ENCODE data around the gene PRKN. TPM values are rescaled to one million over a fixed set of nuclear protein-coding genes. Genes with fewer than 3 reads are reported as not detected.

PRKN gene
- total RNA-seq, 2 donors from 2014 or later, result 6.7 to 8.2 TPM

DNA sequence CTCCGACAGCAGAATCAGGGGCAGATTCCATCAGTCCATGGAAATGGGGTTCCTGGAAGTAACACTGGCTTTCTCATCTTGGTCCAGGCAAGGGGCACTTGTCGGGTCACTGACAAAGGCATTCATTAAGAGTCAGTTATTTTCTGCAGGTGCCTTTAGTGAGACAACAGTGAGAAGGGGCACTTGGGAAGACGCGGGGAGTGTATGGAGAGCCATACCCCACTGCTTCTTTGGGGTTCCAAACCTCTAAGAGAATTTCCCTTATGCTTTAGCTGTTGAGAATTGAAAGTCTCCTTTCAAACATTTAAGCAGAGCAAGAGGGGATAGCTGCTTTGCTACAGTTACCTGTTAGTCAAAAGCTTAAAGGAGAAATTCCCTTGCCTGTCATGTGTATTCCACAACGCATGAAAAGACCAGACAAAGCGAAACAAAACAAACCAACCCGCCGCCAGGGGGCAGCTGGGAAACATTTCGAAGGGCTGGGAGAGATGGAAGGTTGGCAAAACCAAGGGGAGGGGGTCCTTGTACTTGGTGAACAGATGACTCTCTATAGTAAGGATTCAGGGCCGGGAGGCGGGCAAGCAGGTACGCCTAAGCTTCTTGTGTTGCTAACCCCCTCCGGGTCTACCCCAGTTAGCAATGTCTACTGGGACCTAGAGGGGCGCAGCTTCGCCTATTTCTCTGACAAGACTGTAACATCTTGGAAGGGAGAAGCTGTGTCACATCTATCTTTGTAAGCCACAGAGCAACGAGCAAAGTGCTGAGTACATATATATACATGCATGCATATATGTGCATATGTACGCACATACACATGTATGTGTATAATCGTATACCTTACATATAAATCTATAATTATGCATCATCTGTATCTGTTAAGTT lies 978.8 kb downstream of the PRKN start:
- no peak overlapping the region for H3K27ac ChIP-seq
- WGBS, 2 donors, result 61 to 71% methylated on average over 18 of the region's 18 CpGs
- no peaks in the 10 kb centered on the region for H3K36me3 ChIP-seq (replicated peaks in 1 of 2; ENCODE audit: insufficient read depth in 1 of 2, low read depth in 2 of 2)
- no peak overlapping the region for H3K4me3 ChIP-seq
- DNase-seq (peak; percentile 43 to 68 (median 56)), ATAC-seq (no peak)
- H3K4me1 ChIP-seq, result peaks cover 16% of the 10 kb centered on the region
- H3K27me3 ChIP-seq, result no peaks in the 10 kb centered on the region
- no peaks in the 10 kb centered on the region for H3K9me3 ChIP-seq
- TF ChIP-seq POLR2A (IDR thresholded peaks at IDR 0.05) (no peak), CTCF (IDR thresholded peaks at IDR 0.05) (peak in 6 of 7 experiments; percentile 31 to 47 (median 38))
- intact Hi-C loops (cut with DNase I), result no loop called here

DNA sequence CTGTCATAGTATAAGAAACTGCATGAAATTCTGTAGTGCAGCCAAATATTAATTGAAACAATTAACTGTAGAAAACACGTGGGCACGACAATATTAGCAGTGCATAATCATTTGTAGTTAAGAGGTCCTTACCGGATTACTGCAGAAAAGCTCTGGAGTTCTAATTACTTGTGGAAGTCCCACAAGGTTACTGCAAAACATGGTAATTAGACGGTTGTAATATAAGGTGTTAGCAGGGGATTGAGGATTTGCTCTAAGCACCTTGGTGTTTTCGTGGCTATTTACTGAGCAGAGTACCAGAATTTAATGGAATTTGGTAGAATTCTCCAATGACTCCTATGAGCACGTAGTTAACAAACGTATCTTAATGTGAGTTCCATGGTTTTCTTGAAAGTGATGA lies 980.1 kb downstream of the PRKN start:
- H3K27me3 ChIP-seq, result no peaks in the 10 kb centered on the region
- DNase-seq (no peak), ATAC-seq (no peak)
- H3K4me3 ChIP-seq, result no peak overlapping the region
- no peaks in the 10 kb centered on the region for H3K36me3 ChIP-seq (replicated peaks in 1 of 2; ENCODE audit: insufficient read depth in 1 of 2, low read depth in 2 of 2)
- WGBS, 2 donors, result 84% methylated on average over 7 of the region's 7 CpGs
- H3K9me3 ChIP-seq, result no peaks in the 10 kb centered on the region
- peaks cover 16% of the 10 kb centered on the region for H3K4me1 ChIP-seq
- H3K27ac ChIP-seq, result no peak overlapping the region
- intact Hi-C loops (cut with DNase I), result no loop called here
- TF ChIP-seq POLR2A (IDR thresholded peaks at IDR 0.05), result no peak
- TF ChIP-seq CTCF (IDR thresholded peaks at IDR 0.05), result no peak

DNA sequence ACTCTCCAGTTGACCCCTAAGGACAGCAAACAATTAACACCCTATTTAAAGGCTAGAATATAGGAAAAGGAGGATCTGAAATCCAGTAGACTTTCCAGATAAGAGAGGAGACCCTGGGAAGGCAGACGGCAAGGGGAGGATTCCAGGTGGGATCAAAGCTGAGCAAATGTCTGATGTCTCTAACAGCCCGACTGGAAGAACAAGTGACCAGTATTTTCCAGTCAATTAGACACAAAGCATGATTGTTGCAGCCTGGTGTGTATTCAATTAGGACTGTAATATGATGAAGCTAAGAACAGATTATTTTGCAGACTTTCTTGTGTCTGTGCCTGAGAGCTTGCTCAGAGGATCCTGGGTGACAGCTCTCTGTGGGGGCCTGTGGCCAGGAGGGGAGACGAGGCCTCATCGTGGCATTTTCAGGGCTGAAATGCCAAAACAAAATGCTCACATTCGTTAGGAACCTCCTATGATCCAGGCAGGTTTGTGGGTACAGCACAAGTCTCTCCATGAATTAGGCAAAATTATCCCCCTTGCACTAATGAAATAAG lies 981.9 kb downstream of the PRKN start:
- peaks cover 7% of the 10 kb centered on the region for H3K4me1 ChIP-seq
- H3K4me3 ChIP-seq, result no peak overlapping the region
- peak overlapping the region in 1 of 4 donors; percentile 4 for H3K27ac ChIP-seq
- ATAC-seq, result no peak
- H3K27me3 ChIP-seq, result no peaks in the 10 kb centered on the region
- intact Hi-C loops (cut with DNase I), result no loop called here
- H3K9me3 ChIP-seq, result no peaks in the 10 kb centered on the region
- TF ChIP-seq CTCF (IDR thresholded peaks at IDR 0.05), result no peak
- TF ChIP-seq POLR2A (IDR thresholded peaks at IDR 0.05), result no peak
- 46 to 59% methylated on average over 4 to 5 of the region's 5 CpGs for WGBS, 2 donors
- DNase-seq, result no peak
- H3K36me3 ChIP-seq (replicated peaks in 1 of 2; ENCODE audit: insufficient read depth in 1 of 2, low read depth in 2 of 2), result no peaks in the 10 kb centered on the region

- H3K27ac ChIP-seq, result no peak overlapping the region
- peaks cover 1% of the 10 kb centered on the region for H3K4me1 ChIP-seq
- H3K27me3 ChIP-seq, result no peaks in the 10 kb centered on the region
- no peak overlapping the region for H3K4me3 ChIP-seq
- no peaks in the 10 kb centered on the region for H3K36me3 ChIP-seq (replicated peaks in 1 of 2; ENCODE audit: insufficient read depth in 1 of 2, low read depth in 2 of 2)
- H3K9me3 ChIP-seq, result no peaks in the 10 kb centered on the region
- no peak for ATAC-seq
- intact Hi-C loops (cut with DNase I), result no loop called here
- no peak for DNase-seq
- WGBS, 2 donors, result 75 to 84% methylated on average over 2 of the region's 2 CpGs
- TF ChIP-seq CTCF (IDR thresholded peaks at IDR 0.05) (no peak), POLR2A (IDR thresholded peaks at IDR 0.05) (no peak)
Observed at GRCh38 chr6:161745128-161745527, 982.4 kb downstream of the PRKN start.
